OCI-LY3 (cell line): ENCODE results near the gene SIDT2.
"Not testable (repeated sequence)": the region's sequence is repeated elsewhere in the genome, so short reads cannot be mapped to it uniquely, and the experiment has no call there.

ENCODE experiments used
- EZH2phosphoT487 ChIP-seq: fragments of 200-600 bp; shearing (Covaris generic); IDR thresholded peaks from 2 replicates; pipeline ENCODE4 v1.6.1; 2018; ENCODE audit warnings: antibody characterized with exemption, mixed run types, low read depth
- TF ChIP-seq, protein P1 (sequence below): fragments of 200-600, 300-600 bp; sonication (generic); IDR thresholded peaks from 2 replicates; pipeline ENCODE4 v1.5.1; 2014; ENCODE audit warnings: antibody characterized with exemption, low read length, low read depth

DNA sequence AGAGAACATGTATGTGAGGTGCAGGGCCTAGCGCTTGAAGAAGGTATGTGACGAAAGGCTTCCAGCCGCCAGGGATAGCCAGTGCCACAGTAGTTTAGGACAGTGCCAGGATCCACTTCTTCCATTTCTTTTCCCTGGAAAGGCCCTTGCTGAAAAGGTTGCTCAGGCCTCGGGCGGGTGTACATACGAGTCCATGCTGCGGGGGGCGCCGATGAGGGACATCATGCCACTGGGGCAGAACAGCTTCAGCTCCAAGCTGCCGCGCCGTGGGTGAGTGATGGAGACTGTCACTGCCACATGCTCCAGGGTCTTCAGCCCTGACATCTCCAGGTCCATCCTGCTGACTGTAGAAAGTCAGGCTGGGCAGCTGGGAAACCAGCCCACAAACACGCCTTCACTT, 30.2 kb downstream of the SIDT2 start:
- TF ChIP-seq, protein P1, sequence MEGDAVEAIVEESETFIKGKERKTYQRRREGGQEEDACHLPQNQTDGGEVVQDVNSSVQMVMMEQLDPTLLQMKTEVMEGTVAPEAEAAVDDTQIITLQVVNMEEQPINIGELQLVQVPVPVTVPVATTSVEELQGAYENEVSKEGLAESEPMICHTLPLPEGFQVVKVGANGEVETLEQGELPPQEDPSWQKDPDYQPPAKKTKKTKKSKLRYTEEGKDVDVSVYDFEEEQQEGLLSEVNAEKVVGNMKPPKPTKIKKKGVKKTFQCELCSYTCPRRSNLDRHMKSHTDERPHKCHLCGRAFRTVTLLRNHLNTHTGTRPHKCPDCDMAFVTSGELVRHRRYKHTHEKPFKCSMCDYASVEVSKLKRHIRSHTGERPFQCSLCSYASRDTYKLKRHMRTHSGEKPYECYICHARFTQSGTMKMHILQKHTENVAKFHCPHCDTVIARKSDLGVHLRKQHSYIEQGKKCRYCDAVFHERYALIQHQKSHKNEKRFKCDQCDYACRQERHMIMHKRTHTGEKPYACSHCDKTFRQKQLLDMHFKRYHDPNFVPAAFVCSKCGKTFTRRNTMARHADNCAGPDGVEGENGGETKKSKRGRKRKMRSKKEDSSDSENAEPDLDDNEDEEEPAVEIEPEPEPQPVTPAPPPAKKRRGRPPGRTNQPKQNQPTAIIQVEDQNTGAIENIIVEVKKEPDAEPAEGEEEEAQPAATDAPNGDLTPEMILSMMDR = not testable (repeated sequence)
- not testable (repeated sequence) for TF ChIP-seq EZH2phosphoT487
